Gastroesophageal sphincter (tissue), 4 donors: ENCODE results near the gene MSL3B.

Experiments used
- ATAC-seq: fragments of 150-250 bp; one replicate; pipeline ENCODE4 v1.9.1; 2016; ENCODE audit warnings: mild to moderate bottlenecking, moderate library complexity
- H3K27ac ChIP-seq, 4 donors: fragments of 200-600 bp; sonication (generic) in 3 of 4; 1 replicate in 3 of 4; 2 replicates in 1 of 4; pipeline ENCODE4 v1.5.1; 2016 to 2019
- H3K27me3 ChIP-seq: fragments of 200-600 bp; sonication (generic); one replicate; pipeline ENCODE4 v1.5.1; 2019
- H3K36me3 ChIP-seq, 2 donors: fragments of 200-600 bp; sonication (generic); one replicate each; pipeline ENCODE4 v1.5.1; 2019; ENCODE audit warnings: control low read depth in 1 of 2
- H3K4me1 ChIP-seq, 3 donors: fragments of 200-600 bp; sonication (generic); 1 replicate in 2 of 3; 2 replicates in 1 of 3; pipeline ENCODE4 v1.5.1; 2016 to 2019; ENCODE audit warnings: control low read depth in 2 of 3
- H3K4me3 ChIP-seq, 2 donors: fragments of 200-600 bp; sonication (generic); one replicate each; pipeline ENCODE4 v1.5.1; 2019; ENCODE audit warnings: mild to moderate bottlenecking in 1 of 2, moderate library complexity in 1 of 2
- H3K9me3 ChIP-seq, 3 donors: fragments of 200-600 bp; sonication (generic); one replicate each; pipeline ENCODE4 v1.5.1; 2017 to 2019; ENCODE audit warnings: control low read depth in 2 of 3
- EP300 ChIP-seq: sonication (generic); formaldehyde crosslinking; IDR thresholded peaks from one replicate; pipeline ENCODE4 v1.6.1; 2017; ENCODE audit warnings: antibody characterized with exemption, mild to moderate bottlenecking
- POLR2A ChIP-seq, 2 donors: fragments of 450-650 bp; IDR thresholded peaks; one replicate each; pipeline ENCODE4 v1.6.1; 2017; ENCODE audit warnings: antibody characterized with exemption in 2 of 2, mild to moderate bottlenecking in 2 of 2, moderate library complexity in 1 of 2
- POLR2AphosphoS5 ChIP-seq: sonication (generic); formaldehyde crosslinking; IDR thresholded peaks from one replicate; pipeline ENCODE4 v1.6.1; 2017; ENCODE audit warnings: antibody characterized with exemption
- WGBS, 2 donors: methylation state at CpG; one replicate each; pipeline ENCODE4 v1.1.5; 2018; ENCODE audit warnings: low coverage in 1 of 2; 5-methylcytosine and 5-hydroxymethylcytosine counted together
- TF ChIP-seq, protein P1 (sequence below), 4 experiments: fragments of 200-600 bp in 2 of 4; fragments of 450-650 bp in 2 of 4; sonication (generic) in 1 of 4; IDR thresholded peaks; one replicate each; pipeline ENCODE4 v1.5.1; 2017 to 2019; ENCODE audit warnings: antibody characterized with exemption in 4 of 4, mild to moderate bottlenecking in 2 of 4, moderate library complexity in 2 of 4

MSL3B gene

DNA sequence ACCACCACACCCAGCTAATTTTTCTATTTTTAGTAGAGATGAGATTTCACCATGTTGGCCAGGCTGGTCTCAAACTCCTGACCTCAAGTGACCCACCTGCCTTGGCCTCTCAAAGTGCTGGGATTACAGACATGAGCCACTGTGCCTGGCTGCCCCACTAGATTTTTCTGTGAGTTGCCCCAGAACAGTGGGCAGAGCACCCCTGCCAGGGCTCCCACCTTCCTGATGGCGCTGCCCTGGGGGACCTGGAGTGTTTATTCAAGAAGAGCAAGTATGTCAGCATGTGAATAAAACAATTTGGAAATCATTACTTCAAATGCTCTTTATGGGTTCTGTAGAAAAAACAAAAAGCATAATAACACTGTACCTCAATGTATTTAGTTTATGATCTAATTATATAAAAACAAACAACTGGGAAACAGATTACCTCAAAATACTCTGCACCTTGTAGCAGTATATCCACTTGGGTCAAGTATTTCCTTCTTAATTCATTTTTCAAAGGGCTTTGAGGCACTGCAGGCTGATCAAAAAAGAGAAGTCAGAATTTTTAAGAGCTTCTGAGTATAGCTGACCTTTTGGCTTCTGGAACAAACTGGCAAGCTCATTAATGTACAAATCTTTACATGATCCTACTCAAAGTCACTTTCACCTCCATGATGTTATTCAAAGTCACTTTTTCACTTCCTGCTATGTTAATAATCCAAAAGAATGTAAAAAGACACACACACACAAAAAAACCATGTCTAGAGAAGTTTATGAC is 22.7 kb downstream of the MSL3B start:
- WGBS, 2 donors: no CpG with 5 or more reads among the region's 1 CpG
- TF ChIP-seq, protein P1, sequence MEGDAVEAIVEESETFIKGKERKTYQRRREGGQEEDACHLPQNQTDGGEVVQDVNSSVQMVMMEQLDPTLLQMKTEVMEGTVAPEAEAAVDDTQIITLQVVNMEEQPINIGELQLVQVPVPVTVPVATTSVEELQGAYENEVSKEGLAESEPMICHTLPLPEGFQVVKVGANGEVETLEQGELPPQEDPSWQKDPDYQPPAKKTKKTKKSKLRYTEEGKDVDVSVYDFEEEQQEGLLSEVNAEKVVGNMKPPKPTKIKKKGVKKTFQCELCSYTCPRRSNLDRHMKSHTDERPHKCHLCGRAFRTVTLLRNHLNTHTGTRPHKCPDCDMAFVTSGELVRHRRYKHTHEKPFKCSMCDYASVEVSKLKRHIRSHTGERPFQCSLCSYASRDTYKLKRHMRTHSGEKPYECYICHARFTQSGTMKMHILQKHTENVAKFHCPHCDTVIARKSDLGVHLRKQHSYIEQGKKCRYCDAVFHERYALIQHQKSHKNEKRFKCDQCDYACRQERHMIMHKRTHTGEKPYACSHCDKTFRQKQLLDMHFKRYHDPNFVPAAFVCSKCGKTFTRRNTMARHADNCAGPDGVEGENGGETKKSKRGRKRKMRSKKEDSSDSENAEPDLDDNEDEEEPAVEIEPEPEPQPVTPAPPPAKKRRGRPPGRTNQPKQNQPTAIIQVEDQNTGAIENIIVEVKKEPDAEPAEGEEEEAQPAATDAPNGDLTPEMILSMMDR (IDR thresholded peaks at IDR 0.05): no peak
- TF ChIP-seq EP300: no peak
- TF ChIP-seq POLR2A (IDR thresholded peaks at IDR 0.05): no peak
- no peak for TF ChIP-seq POLR2AphosphoS5
- no peaks in the 10 kb centered on the region for H3K9me3 ChIP-seq

GRCh38 chr2:233844836-233845235 is 23.4 kb downstream of the MSL3B start:
- H3K36me3 ChIP-seq: no peaks in the 10 kb centered on the region
- ATAC-seq: no peak

More for the DNA sequence above, 22.7 kb downstream of the MSL3B start:
- ATAC-seq: no peak
- peaks cover 9% of the 10 kb centered on the region for H3K27me3 ChIP-seq
- no peak overlapping the region for H3K27ac ChIP-seq
- H3K4me1 ChIP-seq: no peaks in the 10 kb centered on the region
- H3K4me3 ChIP-seq: no peak overlapping the region
- no peaks in the 10 kb centered on the region for H3K36me3 ChIP-seq

GRCh38 chr2:233844064-233844807 is 23.9 kb downstream of the MSL3B start:
- TF ChIP-seq, protein P1 (IDR thresholded peaks at IDR 0.05): no peak
- TF ChIP-seq EP300: no peak
- TF ChIP-seq POLR2A (IDR thresholded peaks at IDR 0.05): no peak
- TF ChIP-seq POLR2AphosphoS5: no peak
- Histone ChIP-seq H3K4me1 (no peaks in the 10 kb centered on the region), H3K27ac (no peak overlapping the region), H3K9me3 (no peaks in the 10 kb centered on the region), H3K4me3 (no peak overlapping the region), H3K27me3 (no peaks in the 10 kb centered on the region), H3K36me3 (no peaks in the 10 kb centered on the region)
- ATAC-seq: no peak
- WGBS, 2 donors: 95 to 98% methylated on average over 7 to 13 of the region's 19 CpGs

More at GRCh38 chr2:233844836-233845235, 23.4 kb downstream of the MSL3B start:
- Histone ChIP-seq H3K4me3 (no peak overlapping the region), H3K9me3 (no peaks in the 10 kb centered on the region), H3K27ac (no peak overlapping the region), H3K4me1 (no peaks in the 10 kb centered on the region), H3K27me3 (peaks cover 3% of the 10 kb centered on the region)
- TF ChIP-seq POLR2AphosphoS5 (no peak), EP300 (no peak), POLR2A (IDR thresholded peaks at IDR 0.05) (no peak)
- TF ChIP-seq, protein P1 (IDR thresholded peaks at IDR 0.05): no peak
- 92 to 100% methylated on average over 1 of the region's 3 CpGs for WGBS, 2 donors

GRCh38 chr2:233841183-233841582 is 27.0 kb downstream of the MSL3B start:
- no peak for ATAC-seq
- Histone ChIP-seq H3K9me3 (no peaks in the 10 kb centered on the region), H3K27ac (no peak overlapping the region), H3K4me3 (no peak overlapping the region), H3K27me3 (no peaks in the 10 kb centered on the region), H3K4me1 (no peaks in the 10 kb centered on the region), H3K36me3 (no peaks in the 10 kb centered on the region)
- TF ChIP-seq POLR2A (IDR thresholded peaks at IDR 0.05) (no peak), EP300 (no peak), POLR2AphosphoS5 (no peak)
- TF ChIP-seq, protein P1 (IDR thresholded peaks at IDR 0.05): no peak
- 87 to 93% methylated on average over 3 to 8 of the region's 11 CpGs for WGBS, 2 donors

DNA sequence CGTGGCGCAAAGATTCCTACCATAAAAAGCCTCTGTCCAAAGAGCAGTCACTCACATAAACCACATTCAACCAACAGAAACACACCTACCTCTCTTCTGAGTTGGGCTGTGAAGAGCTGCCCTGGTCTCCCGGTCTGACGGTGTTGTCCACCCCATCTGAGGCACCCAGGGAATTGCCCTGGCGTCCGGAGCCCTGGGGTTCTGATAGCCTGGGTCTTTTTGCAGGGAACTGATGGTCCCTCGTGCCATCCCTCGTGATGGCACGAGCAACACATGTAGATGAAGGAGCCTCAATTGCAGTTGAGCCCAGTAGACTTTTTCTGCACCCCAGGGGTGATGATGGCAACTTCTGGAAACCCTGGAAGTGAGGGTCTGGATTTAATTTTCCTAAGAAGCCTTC is 27.7 kb downstream of the MSL3B start:
- H3K9me3 ChIP-seq: no peaks in the 10 kb centered on the region
- no peak for ATAC-seq
- WGBS, 2 donors: 93 to 98% methylated on average over 5 to 8 of the region's 9 CpGs
- H3K4me1 ChIP-seq: no peaks in the 10 kb centered on the region
- TF ChIP-seq POLR2A (IDR thresholded peaks at IDR 0.05) (no peak), EP300 (no peak), POLR2AphosphoS5 (no peak)
- TF ChIP-seq, protein P1 (IDR thresholded peaks at IDR 0.05): no peak
- no peak overlapping the region for H3K27ac ChIP-seq
- no peaks in the 10 kb centered on the region for H3K36me3 ChIP-seq
- no peaks in the 10 kb centered on the region for H3K27me3 ChIP-seq
- H3K4me3 ChIP-seq: no peak overlapping the region
